ENCODE results near the gene NRDC.

NRDC gene

GRCh38 chr1:51784997-51785421, 93.5 kb downstream of the NRDC start:
- DNase-seq (ENCODE audit: low read depth in 2 of 3, low spot score in 2 of 3): no peak

GRCh38 chr1:51780927-51781326, 97.6 kb downstream of the NRDC start:
- no peak for DNase-seq (ENCODE audit: low read depth in 2 of 3, low spot score in 2 of 3)

- no peak for DNase-seq (ENCODE audit: low read depth in 2 of 3, low spot score in 2 of 3)
Observed at GRCh38 chr1:51776408-51776807, 102.1 kb downstream of the NRDC start.

GRCh38 chr1:51768971-51769588, 109.4 kb downstream of the NRDC start:
- no peak for DNase-seq (ENCODE audit: low read depth in 2 of 3, low spot score in 2 of 3)

- no peak for DNase-seq (ENCODE audit: low read depth in 2 of 3, low spot score in 2 of 3)
Observed at GRCh38 chr1:51761351-51761750, 117.2 kb downstream of the NRDC start.

- DNase-seq (ENCODE audit: low read depth in 2 of 3, low spot score in 2 of 3): no peak
Observed at GRCh38 chr1:51760872-51761271, 117.7 kb downstream of the NRDC start.

GRCh38 chr1:51758310-51758709, 120.2 kb downstream of the NRDC start:
- no peak for DNase-seq (ENCODE audit: low read depth in 2 of 3, low spot score in 2 of 3)

GRCh38 chr1:51756290-51756689, 122.2 kb downstream of the NRDC start:
- DNase-seq (ENCODE audit: low read depth in 2 of 3, low spot score in 2 of 3): no peak

GRCh38 chr1:51755437-51755836, 123.1 kb downstream of the NRDC start:
- DNase-seq (ENCODE audit: low read depth in 2 of 3, low spot score in 2 of 3): no peak

- no peak for DNase-seq (ENCODE audit: low read depth in 2 of 3, low spot score in 2 of 3)
Observed at GRCh38 chr1:51754666-51755065, 123.9 kb downstream of the NRDC start.

- DNase-seq (ENCODE audit: low read depth in 2 of 3, low spot score in 2 of 3): no peak
Observed at GRCh38 chr1:51753969-51754368, 124.6 kb downstream of the NRDC start.

- no peak for DNase-seq (ENCODE audit: low read depth in 2 of 3, low spot score in 2 of 3)
Observed at GRCh38 chr1:51752073-51752948, 126.2 kb downstream of the NRDC start.

- DNase-seq (ENCODE audit: low read depth in 2 of 3, low spot score in 2 of 3): no peak
Observed at GRCh38 chr1:51750729-51751128, 127.8 kb downstream of the NRDC start.

GRCh38 chr1:51750218-51750617, 128.3 kb downstream of the NRDC start:
- DNase-seq (ENCODE audit: low read depth in 2 of 3, low spot score in 2 of 3): no peak

GRCh38 chr1:51749151-51749550, 129.4 kb downstream of the NRDC start:
- DNase-seq (ENCODE audit: low read depth in 2 of 3, low spot score in 2 of 3): no peak

GRCh38 chr1:51745304-51745570, 133.3 kb downstream of the NRDC start:
- no peak for DNase-seq (ENCODE audit: low read depth in 2 of 3, low spot score in 2 of 3)

- DNase-seq (ENCODE audit: low read depth in 2 of 3, low spot score in 2 of 3): no peak
Observed at GRCh38 chr1:51744506-51745303, 133.8 kb downstream of the NRDC start.

GRCh38 chr1:51741121-51741681, 137.3 kb downstream of the NRDC start:
- no peak for DNase-seq (ENCODE audit: low read depth in 2 of 3, low spot score in 2 of 3)

- DNase-seq (ENCODE audit: low read depth in 2 of 3, low spot score in 2 of 3): no peak
Observed at GRCh38 chr1:51740652-51741051, 137.9 kb downstream of the NRDC start.
